ENCODE results near the gene SREBF2. TPM values are rescaled to one million over a fixed set of nuclear protein-coding genes. Genes with fewer than 3 reads are reported as not detected.
A peak's percentile ranks its signal among the peaks of the same experiment; 100 is the strongest.

The SREBF2 gene
- polyA plus RNA-seq, 6 donors from 2014 or later, result 30.1 to 52.8 (median 40.7) TPM

- Mint-ChIP-seq H3K36me3 (peaks cover 5 to 8% of the 10 kb centered on the region in 2 donors), H3K4me1 (peaks cover 47 to 89% (median 87%) of the 10 kb centered on the region in 3 donors), H3K9me3 (no peaks in the 10 kb centered on the region), H3K27ac (peak overlapping the region; percentile 97 to 100 (median 99)), H3K27me3 (peaks cover 0 to 11% (median 0%) of the 10 kb centered on the region in 3 donors), H3K4me3 (peak overlapping the region; percentile 79 to 98 (median 87))
- ATAC-seq (ENCODE audit: low read depth in 2 of 2) (peak; percentile 10 to 15), DNase-seq (peak; percentile 81)
Measured at GRCh38 chr22:41920271-41920976, 87.5 kb downstream of the SREBF2 start.

- Mint-ChIP-seq H3K9me3 (no peaks in the 10 kb centered on the region), H3K4me1 (peaks cover 37 to 82% (median 78%) of the 10 kb centered on the region in 3 donors)
Measured at GRCh38 chr22:41922328-41922727, 89.4 kb downstream of the SREBF2 start.

GRCh38 chr22:41922940-41923594 lies 90.2 kb downstream of the SREBF2 start:
- ATAC-seq (ENCODE audit: low read depth in 2 of 2), result no peak
- peak overlapping the region; percentile 97 to 100 (median 99) for H3K27ac Mint-ChIP-seq
- peak overlapping the region; percentile 68 to 98 (median 96) for H3K4me3 Mint-ChIP-seq
- H3K9me3 Mint-ChIP-seq, result no peaks in the 10 kb centered on the region
- no peaks in the 10 kb centered on the region for H3K27me3 Mint-ChIP-seq
- peaks cover 38 to 82% (median 78%) of the 10 kb centered on the region in 3 donors for H3K4me1 Mint-ChIP-seq
- no peak for DNase-seq
- peaks cover 5 to 15% of the 10 kb centered on the region in 2 donors for H3K36me3 Mint-ChIP-seq

More at GRCh38 chr22:41922328-41922727, 89.4 kb downstream of the SREBF2 start:
- no peak for DNase-seq
- peak overlapping the region; percentile 54 to 98 (median 82) for H3K4me3 Mint-ChIP-seq
- no peaks in the 10 kb centered on the region for H3K27me3 Mint-ChIP-seq
- peaks cover 5 to 15% of the 10 kb centered on the region in 2 donors for H3K36me3 Mint-ChIP-seq
- H3K27ac Mint-ChIP-seq, result peak overlapping the region; percentile 97 to 100 (median 99)
- ATAC-seq (ENCODE audit: low read depth in 2 of 2), result no peak

- Mint-ChIP-seq H3K9me3 (no peaks in the 10 kb centered on the region), H3K4me1 (peaks cover 41 to 82% (median 78%) of the 10 kb centered on the region in 3 donors), H3K36me3 (peaks cover 5 to 15% of the 10 kb centered on the region in 2 donors), H3K27ac (peak overlapping the region; percentile 96 to 100 (median 99)), H3K4me3 (peak overlapping the region; percentile 89 to 98 (median 96)), H3K27me3 (no peaks in the 10 kb centered on the region)
- no peak for DNase-seq
- no peak for ATAC-seq (ENCODE audit: low read depth in 2 of 2)
Measured at GRCh38 chr22:41923595-41924276, 90.8 kb downstream of the SREBF2 start.

- Mint-ChIP-seq H3K27me3 (no peaks in the 10 kb centered on the region), H3K36me3 (peaks cover 5 to 15% of the 10 kb centered on the region in 2 donors), H3K4me1 (peaks cover 44 to 83% (median 75%) of the 10 kb centered on the region in 3 donors), H3K4me3 (peak overlapping the region; percentile 89 to 98 (median 96)), H3K27ac (peak overlapping the region; percentile 98 to 100 (median 99)), H3K9me3 (no peaks in the 10 kb centered on the region)
- peak; percentile 89 for DNase-seq
- peak; percentile 45 to 50 for ATAC-seq (ENCODE audit: low read depth in 2 of 2)
Measured at GRCh38 chr22:41925783-41926460, 93.0 kb downstream of the SREBF2 start.

GRCh38 chr22:41927813-41928212 lies 94.9 kb downstream of the SREBF2 start:
- Mint-ChIP-seq H3K4me1 (peaks cover 53 to 80% (median 73%) of the 10 kb centered on the region in 3 donors), H3K27ac (peak overlapping the region; percentile 99 to 100 (median 99)), H3K27me3 (no peaks in the 10 kb centered on the region), H3K9me3 (no peaks in the 10 kb centered on the region), H3K4me3 (peak overlapping the region; percentile 73 to 94 (median 89)), H3K36me3 (peaks cover 5 to 15% of the 10 kb centered on the region in 2 donors)
- no peak for DNase-seq
- ATAC-seq (ENCODE audit: low read depth in 2 of 2), result no peak

GRCh38 chr22:41928593-41929417 lies 95.9 kb downstream of the SREBF2 start:
- ATAC-seq (ENCODE audit: low read depth in 2 of 2), result peak; percentile 17 to 22
- H3K4me1 Mint-ChIP-seq, result peaks cover 54 to 79% (median 71%) of the 10 kb centered on the region in 3 donors
- peak overlapping the region; percentile 73 to 94 (median 89) for H3K4me3 Mint-ChIP-seq
- no peaks in the 10 kb centered on the region for H3K9me3 Mint-ChIP-seq
- DNase-seq, result peak; percentile 85
- H3K36me3 Mint-ChIP-seq, result peaks cover 5 to 15% of the 10 kb centered on the region in 2 donors
- H3K27ac Mint-ChIP-seq, result peak overlapping the region; percentile 99 to 100 (median 99)
- H3K27me3 Mint-ChIP-seq, result no peaks in the 10 kb centered on the region

- ATAC-seq (ENCODE audit: low read depth in 2 of 2), result no peak
- no peak for DNase-seq
- Mint-ChIP-seq H3K27ac (peak overlapping the region; percentile 99 to 100 (median 99)), H3K9me3 (no peaks in the 10 kb centered on the region), H3K36me3 (peaks cover 5 to 15% of the 10 kb centered on the region in 2 donors), H3K4me1 (peaks cover 56 to 79% (median 74%) of the 10 kb centered on the region in 3 donors), H3K4me3 (peak overlapping the region; percentile 73 to 94 (median 89)), H3K27me3 (no peaks in the 10 kb centered on the region)
Measured at GRCh38 chr22:41929418-41929810, 96.5 kb downstream of the SREBF2 start.

- ATAC-seq (ENCODE audit: low read depth in 2 of 2) (peak; percentile 10 to 11), DNase-seq (peak; percentile 77)
- no peaks in the 10 kb centered on the region for H3K27me3 Mint-ChIP-seq
- peaks cover 67 to 95% (median 84%) of the 10 kb centered on the region in 3 donors for H3K4me1 Mint-ChIP-seq
- peak overlapping the region; percentile 97 to 100 (median 98) for H3K27ac Mint-ChIP-seq
- H3K4me3 Mint-ChIP-seq, result peak overlapping the region; percentile 55 to 87 (median 76)
- H3K9me3 Mint-ChIP-seq, result no peaks in the 10 kb centered on the region
- no peaks in the 10 kb centered on the region for H3K36me3 Mint-ChIP-seq
Measured at GRCh38 chr22:41931701-41932269, 98.9 kb downstream of the SREBF2 start.

GRCh38 chr22:41932353-41932752 lies 99.4 kb downstream of the SREBF2 start:
- Mint-ChIP-seq H3K36me3 (no peaks in the 10 kb centered on the region), H3K9me3 (no peaks in the 10 kb centered on the region), H3K27me3 (no peaks in the 10 kb centered on the region), H3K4me1 (peaks cover 73 to 95% (median 84%) of the 10 kb centered on the region in 3 donors), H3K27ac (peak overlapping the region; percentile 97 to 100 (median 98)), H3K4me3 (peak overlapping the region in 7 of 8 donors; percentile 55 to 87 (median 73))
- no peak for DNase-seq
- ATAC-seq (ENCODE audit: low read depth in 2 of 2), result no peak

GRCh38 chr22:41933411-41934177 lies 100.7 kb downstream of the SREBF2 start:
- peak overlapping the region; percentile 97 to 100 (median 100) for H3K27ac Mint-ChIP-seq

More at GRCh38 chr22:41933411-41934177, 100.7 kb downstream of the SREBF2 start:
- Mint-ChIP-seq H3K4me3 (peak overlapping the region; percentile 60 to 87 (median 76)), H3K4me1 (peaks cover 68 to 95% (median 84%) of the 10 kb centered on the region in 3 donors), H3K36me3 (no peaks in the 10 kb centered on the region), H3K27me3 (no peaks in the 10 kb centered on the region), H3K9me3 (no peaks in the 10 kb centered on the region)
- DNase-seq, result peak; percentile 80
- ATAC-seq (ENCODE audit: low read depth in 2 of 2), result peak; percentile 1 to 2
